GM04504 (cell line): ENCODE results near the gene ISLR.

Source experiments
- DNase-seq: peaks from one replicate; pipeline ENCODE4 v3.0.0-alpha.2; 2012; ENCODE audit warnings: low read depth

Gene ISLR

DNA sequence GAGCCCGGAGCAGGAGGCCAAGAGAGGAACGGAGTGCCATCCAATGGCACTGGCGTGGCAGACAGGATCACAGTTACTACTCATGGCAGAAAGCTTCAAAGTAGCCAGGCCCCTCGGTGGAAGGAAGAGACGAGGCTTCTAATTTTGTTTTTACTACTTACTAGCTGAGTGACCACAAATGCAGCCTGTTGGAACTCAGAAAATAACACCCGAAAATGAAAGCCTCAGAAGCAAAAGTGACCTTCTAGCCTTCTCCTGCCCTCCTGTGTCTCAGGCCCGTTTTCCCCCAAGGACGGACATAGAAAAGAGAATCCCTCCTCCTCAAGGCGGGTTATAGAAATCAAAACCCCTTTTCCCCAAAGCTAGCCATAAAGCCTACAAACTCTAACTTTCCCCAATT, 39.0 kb downstream of the ISLR start:
- no peak for DNase-seq

DNA sequence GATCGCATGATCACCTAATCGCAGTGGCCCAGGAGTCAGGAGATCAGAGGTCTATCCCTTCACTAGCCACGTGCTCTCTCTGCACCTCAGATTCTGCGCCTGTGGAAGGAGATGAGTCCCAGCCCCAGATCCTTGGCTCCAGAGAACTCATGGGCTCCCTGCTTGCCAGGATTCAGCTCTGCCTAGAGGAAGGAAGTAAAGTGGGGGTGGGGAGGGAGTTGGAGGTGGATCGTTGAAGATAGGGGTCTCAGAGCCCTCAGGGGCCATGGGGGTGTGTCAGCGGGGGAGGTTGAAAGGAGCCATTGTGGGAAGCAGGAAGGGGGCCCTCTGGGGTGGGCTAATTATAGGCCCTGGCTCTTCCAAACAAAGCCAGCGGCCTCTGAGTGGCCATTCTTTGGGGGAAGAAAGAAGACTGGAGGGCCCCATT, 40.4 kb downstream of the ISLR start:
- no peak for DNase-seq

DNA sequence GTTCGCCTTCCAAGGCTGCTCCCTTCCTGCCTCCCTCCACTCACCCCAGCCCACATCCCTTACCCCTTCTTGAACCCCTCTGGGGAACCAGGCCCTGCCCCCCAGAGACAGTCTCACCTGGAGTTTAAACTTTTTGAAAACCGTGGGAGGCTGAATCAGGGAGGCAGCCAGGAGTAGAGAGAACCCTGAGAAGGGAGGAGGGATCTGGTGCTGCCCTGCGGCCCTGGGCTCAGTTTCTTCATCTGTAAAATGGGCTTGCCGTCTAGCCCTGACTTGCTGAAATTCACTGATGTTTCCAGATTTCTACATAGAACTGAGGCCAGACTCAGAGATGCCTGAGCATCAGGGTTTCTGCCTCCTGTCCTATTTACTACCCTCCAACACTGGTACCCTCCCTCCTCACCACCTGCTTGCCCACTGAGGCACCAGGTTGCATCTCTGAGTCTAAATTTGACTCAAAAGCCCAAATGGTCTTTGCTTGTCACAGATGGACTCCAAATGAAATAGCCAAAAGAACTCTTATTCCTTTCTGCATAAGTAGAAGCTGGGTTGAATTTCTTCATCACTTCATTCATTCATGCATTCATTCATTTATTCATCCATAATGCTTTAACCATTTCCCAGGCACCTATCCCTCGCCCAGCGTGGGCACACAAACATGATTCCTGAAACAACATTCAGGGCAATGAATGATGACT, 41.0 kb downstream of the ISLR start:
- no peak for DNase-seq

DNA sequence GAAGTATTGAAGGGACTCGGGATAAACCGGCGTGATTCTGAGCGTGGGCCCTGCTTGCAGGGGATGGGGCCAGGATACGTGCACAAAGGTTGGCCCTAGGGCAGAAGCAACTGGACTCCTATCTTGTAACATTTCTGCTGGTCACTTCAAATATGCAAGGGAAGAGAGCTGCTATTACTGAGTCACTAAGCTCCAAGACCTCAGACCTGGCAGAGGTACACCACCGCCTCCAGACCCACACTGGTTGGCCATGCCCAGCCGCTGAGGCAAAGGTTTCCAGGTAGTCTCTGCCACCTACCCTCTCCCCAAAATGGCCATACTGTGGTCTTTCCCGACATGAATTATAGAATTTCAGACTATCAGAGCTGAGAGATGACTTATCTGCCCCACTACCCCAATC, 42.4 kb downstream of the ISLR start:
- no peak for DNase-seq

DNA sequence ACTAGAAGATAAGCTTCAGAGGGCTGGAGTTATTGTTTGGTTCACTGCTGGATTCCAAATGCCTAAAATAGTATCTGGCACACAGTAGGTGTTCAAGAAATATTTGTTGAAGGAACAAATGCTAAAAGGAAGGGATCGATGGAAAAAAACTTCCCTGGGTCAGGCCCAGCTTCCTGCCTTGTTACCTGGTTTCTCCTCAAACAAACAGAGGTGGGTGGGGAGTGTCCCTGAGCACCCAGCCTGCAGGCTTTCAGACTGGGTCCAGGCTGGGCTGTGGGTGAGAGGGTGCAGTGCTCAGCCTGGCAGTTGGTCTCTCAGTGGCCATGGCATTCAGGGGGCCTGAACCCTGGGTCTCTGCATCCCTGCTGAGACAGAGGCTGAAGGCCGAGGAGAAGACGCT, 43.4 kb downstream of the ISLR start:
- no peak for DNase-seq

DNA sequence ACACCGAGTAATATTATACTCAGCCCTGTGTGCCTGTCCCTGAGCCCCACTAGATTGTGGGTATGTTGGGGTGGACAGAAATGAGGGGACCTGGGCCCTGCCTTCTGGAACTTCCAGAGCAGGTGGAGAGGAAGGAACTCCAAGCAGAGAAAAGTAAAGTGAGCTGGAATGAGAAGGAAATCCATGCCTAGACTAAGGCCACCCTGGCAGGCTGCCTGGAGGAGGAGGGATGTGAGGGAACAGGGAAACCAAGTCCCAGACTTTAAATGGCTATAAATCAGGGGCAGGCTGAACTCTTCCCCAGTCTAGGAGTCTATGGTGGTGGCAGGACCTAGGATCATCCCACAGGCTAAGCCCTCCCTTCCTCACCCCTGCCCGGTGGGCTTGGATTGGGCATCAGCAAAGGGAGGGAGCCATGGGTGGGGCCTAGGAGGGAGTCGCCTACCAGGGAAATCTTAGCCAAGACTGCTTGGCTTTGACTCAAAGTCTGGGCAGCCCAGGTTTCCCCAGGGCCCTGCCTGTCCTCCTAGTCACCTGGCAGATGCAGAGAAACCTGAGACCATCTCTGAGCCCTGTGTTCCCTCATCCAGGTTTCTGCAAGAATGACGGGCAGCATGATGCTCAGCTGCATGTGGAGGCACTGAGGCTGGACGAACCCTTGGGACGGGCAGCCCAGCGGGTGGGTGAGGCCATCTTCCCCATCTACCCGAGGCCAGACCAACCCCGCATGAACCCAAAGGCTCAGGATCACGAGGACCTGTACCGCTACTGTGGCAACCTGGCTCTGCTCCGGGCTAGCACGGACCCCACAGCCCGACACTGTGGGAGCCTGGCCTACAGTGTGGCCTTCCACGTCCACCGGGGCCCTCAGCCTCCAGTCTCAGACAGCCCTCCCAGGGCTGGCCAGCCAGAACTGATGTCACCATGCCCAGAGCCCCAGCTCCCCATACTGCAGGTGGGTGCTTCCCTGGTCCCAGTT, 44.7 kb downstream of the ISLR start:
- DNase-seq, result no peak

DNA sequence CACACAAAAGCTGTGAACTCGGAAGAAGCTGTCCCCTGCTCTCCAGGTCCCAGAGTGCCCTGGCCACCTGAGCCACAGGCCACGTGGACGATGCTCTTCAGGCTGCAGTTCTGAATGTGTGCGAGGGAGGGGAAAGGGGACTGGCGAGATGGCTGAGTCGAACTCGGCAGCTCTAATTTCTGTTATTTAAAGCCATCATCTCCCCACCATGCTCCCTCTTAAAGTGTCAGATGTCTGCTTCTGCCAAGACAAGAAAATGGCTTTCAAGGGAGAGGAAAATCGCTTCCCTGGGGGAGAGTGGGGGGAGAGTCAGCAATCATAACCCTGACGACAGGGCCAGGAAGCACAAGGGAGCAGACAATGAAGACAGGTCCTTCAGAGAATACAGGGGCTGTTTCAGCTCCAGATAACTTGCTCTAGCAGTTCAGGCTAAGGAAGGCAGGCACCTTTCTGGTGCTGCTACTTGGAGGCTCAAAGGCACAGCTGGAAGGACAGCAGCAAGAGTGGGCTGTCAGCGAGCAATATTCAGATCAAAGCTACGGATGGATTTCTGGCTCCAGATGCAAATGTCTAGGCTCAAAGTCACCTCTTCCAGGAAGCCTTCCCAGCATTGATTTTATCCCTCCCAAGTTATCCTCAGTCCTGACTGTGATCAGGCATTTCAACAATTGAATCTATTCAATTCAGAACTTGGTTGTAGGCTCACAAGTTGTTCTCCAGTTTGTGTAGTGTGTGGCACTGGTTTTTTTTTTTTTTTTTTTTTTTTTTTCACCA, 47.2 kb downstream of the ISLR start:
- DNase-seq, result no peak

DNA sequence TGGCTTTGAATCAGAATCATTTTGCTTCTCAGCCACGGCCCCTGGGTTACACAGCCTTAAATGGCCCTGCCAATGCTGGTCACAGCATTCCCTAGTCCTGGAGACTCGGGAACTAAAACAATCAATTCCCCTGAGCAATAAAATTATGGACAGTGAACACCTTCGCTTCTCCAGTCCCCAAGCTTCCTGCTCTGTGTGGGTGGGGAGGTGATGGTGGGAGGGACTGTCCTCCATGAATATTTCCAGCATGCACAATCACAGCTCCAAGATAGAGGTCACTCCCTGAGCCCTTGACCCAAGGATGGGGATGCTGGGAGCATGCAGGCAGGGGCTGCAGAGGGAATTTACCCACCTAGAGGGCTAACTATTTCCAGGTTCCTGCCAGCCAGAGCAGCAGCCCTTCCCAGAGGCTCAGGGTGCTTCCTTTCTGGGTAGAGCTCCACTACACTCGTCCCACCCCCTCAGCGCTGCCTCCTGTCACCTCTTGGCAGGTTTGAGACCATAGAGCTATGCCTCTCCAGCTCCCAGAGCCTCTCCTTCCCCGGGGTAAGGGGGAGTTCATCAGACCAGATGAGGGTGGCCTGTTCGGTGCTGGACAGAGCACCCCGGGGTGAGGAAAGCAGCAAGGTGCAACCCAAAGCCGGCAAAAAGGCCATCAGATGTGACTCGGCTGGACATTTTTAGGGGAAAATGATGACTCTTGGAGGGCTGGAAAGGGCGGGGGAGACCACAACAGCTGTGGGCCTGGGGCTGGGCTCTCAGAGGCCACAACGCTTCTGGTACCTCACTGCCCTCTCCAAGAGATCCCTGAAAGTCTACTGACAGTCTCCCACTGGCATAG, 48.1 kb downstream of the ISLR start:
- DNase-seq, result no peak

DNA sequence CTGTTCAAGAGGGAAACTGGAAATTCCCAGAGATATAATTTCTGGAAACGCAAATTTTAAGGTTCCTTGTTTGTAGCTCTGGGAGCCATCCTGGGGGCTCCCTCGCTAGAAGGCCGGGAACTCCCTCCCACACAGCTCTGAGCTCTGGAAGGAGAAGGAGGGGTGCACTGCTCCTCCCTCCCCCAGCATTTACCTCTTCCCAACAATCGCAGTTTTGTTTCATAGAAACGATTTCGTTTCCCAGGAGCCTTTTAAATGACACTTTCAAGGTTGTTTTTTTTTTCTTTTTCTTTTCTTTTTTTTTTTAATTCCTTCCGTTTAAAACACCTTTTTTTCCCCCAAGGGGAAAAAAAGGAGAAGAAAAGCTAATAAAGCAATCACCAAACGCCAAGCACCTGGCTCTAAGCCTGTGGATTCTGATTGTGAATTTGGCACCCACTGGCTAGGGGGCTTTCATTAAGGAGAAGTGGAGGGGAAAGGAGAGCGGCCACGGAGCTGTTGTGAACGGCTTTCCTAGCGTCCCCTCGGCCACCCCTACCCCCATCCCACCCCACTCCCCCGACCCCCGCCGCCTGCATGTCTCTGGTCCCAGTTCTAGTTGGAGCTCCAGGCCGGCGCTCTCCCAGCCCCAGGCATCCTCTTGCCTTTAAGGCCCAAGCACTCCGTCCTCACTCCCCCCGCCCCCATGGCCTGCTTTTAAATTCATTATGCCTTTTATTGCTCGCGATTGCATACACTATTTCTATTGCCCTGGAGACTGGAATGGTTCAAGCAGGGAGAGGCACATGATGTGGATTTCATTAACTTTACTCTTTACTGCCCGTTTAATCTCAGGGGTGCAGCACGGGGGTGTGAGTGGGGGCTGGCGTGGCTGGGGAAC, 49.0 kb downstream of the ISLR start:
- no peak for DNase-seq

DNA sequence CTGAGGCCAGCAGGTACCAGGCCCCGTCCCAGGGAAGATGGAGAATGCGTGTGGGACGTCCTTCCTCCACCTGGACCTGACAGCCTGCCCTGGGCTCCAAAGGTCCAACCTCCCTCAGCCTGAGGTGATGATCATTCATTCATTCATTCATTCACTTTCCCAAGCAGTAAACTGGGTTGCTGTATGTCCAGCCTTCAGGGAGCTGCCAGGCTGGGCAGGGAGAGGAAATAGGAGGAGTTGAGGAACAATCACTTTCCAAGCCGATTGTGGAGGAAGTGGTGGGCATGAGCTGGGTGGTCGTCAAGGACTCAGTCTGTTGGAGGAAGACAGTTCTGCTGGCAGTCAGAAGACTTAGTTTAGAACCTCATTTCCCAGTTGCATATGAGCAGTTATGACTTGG, 52.4 kb downstream of the ISLR start:
- no peak for DNase-seq
